ENCODE results near the gene RNF14.

Gene RNF14

DNA sequence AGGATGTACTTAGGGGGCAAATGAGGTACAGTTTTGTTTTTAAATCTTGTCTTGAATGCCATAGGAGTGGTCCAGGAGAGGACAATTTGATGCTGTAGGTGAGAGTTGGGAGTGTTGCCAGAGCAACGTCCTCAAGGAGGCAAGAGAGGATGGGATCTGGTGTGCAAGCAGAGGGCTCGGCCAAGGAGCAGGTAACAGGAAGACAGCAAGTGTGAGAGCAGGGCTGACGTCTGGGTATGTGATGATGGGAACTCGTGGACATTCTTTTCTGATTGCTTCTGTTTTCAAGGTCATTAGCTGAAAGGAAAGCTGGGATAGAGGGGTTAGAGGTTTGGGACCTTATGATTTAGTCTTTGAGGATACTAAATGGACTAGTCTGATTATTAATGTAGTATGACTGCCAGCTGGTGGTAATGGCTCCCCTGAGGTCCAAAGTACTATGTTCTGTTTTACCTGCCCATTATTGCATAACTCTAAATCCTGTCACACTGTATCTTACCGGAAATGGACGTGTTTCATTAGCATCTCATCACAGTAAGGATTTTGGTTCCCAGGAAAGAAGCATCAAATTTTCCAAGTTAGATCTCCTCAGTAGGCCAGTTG is 28.6 kb downstream of the RNF14 start:
- TF ChIP-seq FOXM1 (IDR thresholded peaks at IDR 0.05; ENCODE audit: borderline replicate concordance, low read depth) (no peak), TEAD4 (IDR thresholded peaks at IDR 0.05) (no peak), EGR1 (IDR thresholded peaks at IDR 0.05) (no peak), ZBTB7A (IDR thresholded peaks at IDR 0.05; ENCODE audit: low read depth) (no peak), TAF1 (IDR thresholded peaks at IDR 0.05; ENCODE audit: low read depth) (no peak), YY1 (IDR thresholded peaks at IDR 0.05; ENCODE audit: low read depth) (no peak), TCF12 (IDR thresholded peaks at IDR 0.05; ENCODE audit: low read depth) (no peak), EP300 (IDR thresholded peaks at IDR 0.05; ENCODE audit: borderline replicate concordance) (no peak), CREB1 (IDR thresholded peaks at IDR 0.05; ENCODE audit: low read depth) (no peak), CEBPB (IDR thresholded peaks at IDR 0.05) (no peak), RAD21 (IDR thresholded peaks at IDR 0.05; ENCODE audit: low read depth) (no peak), NFIC (IDR thresholded peaks at IDR 0.05) (no peak)
- TF ChIP-seq, protein P1, sequence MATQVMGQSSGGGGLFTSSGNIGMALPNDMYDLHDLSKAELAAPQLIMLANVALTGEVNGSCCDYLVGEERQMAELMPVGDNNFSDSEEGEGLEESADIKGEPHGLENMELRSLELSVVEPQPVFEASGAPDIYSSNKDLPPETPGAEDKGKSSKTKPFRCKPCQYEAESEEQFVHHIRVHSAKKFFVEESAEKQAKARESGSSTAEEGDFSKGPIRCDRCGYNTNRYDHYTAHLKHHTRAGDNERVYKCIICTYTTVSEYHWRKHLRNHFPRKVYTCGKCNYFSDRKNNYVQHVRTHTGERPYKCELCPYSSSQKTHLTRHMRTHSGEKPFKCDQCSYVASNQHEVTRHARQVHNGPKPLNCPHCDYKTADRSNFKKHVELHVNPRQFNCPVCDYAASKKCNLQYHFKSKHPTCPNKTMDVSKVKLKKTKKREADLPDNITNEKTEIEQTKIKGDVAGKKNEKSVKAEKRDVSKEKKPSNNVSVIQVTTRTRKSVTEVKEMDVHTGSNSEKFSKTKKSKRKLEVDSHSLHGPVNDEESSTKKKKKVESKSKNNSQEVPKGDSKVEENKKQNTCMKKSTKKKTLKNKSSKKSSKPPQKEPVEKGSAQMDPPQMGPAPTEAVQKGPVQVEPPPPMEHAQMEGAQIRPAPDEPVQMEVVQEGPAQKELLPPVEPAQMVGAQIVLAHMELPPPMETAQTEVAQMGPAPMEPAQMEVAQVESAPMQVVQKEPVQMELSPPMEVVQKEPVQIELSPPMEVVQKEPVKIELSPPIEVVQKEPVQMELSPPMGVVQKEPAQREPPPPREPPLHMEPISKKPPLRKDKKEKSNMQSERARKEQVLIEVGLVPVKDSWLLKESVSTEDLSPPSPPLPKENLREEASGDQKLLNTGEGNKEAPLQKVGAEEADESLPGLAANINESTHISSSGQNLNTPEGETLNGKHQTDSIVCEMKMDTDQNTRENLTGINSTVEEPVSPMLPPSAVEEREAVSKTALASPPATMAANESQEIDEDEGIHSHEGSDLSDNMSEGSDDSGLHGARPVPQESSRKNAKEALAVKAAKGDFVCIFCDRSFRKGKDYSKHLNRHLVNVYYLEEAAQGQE (IDR thresholded peaks at IDR 0.05; ENCODE audit: low read depth), result no peak
- TF ChIP-seq, protein P2, sequence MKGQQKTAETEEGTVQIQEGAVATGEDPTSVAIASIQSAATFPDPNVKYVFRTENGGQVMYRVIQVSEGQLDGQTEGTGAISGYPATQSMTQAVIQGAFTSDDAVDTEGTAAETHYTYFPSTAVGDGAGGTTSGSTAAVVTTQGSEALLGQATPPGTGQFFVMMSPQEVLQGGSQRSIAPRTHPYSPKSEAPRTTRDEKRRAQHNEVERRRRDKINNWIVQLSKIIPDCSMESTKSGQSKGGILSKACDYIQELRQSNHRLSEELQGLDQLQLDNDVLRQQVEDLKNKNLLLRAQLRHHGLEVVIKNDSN (IDR thresholded peaks at IDR 0.05), result no peak
- TF ChIP-seq, protein P3, sequence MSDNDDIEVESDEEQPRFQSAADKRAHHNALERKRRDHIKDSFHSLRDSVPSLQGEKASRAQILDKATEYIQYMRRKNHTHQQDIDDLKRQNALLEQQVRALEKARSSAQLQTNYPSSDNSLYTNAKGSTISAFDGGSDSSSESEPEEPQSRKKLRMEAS (IDR thresholded peaks at IDR 0.05), result no peak

DNA sequence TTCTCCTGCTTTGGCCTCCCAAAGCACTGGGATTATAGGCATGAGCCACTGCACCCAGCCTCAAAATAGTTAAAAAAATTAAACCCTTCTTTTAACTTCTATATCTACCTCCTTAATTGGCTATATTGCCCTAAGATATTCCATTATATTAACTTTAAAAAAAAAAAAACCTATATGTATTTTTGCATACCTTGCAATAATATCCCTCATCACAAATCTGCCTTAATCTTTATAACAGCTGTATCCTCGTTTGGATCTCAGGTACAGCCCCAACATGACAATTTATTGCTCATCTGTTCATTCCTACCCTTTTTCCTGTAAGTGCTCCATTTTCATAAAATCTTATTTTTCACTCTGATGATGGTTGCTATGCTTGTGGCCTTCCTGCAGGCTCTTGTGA is 31.3 kb downstream of the RNF14 start:
- TF ChIP-seq TCF12 (IDR thresholded peaks at IDR 0.05; ENCODE audit: low read depth) (no peak), CREB1 (IDR thresholded peaks at IDR 0.05; ENCODE audit: low read depth) (no peak), CEBPB (IDR thresholded peaks at IDR 0.05) (no peak), NFIC (IDR thresholded peaks at IDR 0.05) (no peak), RAD21 (IDR thresholded peaks at IDR 0.05; ENCODE audit: low read depth) (no peak)

DNA sequence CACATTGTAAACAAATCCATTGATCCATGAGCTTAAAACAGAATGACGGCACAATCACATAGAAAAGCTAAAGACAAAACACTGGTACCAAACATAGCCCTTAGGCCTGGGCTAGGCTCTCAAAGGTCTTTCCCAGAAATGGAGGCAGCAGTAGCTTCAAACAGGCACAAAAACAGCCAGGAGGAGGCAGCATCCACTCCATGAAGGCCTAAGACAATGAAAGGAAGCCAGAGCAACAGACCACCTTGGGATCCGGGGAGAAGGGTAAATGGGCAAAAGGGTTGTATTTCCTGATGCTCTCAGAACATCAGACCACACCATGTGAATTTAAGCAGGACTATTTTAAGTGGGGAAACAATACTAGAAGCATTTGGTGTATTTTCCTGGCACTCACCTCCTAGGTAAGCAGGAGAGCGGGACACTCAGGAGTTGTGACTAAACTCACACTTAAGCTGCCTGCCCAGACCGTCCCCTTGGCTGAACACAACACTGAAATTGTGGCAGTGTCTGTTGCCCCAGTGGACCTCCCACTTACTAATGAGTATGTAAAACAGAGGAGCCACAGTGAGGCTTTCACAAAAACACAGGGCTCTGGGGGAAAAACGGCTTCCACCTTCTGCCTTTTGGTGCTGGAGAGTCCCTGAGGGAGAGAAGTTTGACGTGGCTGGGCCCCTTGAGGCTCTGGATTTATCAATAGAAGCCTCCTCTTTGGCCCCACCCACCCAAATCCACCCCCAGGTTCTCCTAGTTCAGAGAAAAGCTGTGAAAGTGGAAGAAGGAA is 32.0 kb downstream of the RNF14 start:
- TF ChIP-seq TCF12 (IDR thresholded peaks at IDR 0.05; ENCODE audit: low read depth) (no peak), NFIC (IDR thresholded peaks at IDR 0.05) (no peak)

DNA sequence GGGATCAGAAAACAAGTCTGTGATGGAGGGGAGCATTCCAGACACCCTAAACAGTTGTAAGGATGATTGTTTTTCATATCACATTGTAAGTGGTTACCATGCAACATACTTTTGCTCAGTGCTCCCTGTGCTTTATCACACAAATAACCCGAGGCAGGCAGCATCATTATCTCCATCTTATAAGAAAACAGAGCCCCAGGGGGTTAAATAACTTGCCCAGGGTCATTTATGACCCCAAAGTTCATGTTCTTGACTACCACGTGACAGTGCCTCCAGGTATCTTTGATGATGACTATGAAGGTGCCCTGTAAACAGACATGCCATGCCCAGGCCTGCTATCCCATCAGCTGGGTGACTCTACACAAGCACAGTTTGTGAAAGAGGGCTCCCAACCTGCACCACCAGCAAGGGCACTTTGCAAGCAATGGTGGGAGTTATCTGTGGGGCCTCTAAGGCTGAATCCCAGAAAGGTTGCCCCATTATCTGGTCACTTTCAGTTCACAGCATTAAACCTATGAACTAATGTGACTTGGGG is 34.4 kb downstream of the RNF14 start:
- TF ChIP-seq NFIC (IDR thresholded peaks at IDR 0.05) (no peak), CREB1 (IDR thresholded peaks at IDR 0.05; ENCODE audit: low read depth) (no peak), YY1 (IDR thresholded peaks at IDR 0.05; ENCODE audit: low read depth) (no peak), TEAD4 (IDR thresholded peaks at IDR 0.05) (no peak), ZBTB7A (IDR thresholded peaks at IDR 0.05; ENCODE audit: low read depth) (no peak), CEBPB (IDR thresholded peaks at IDR 0.05) (no peak), RAD21 (IDR thresholded peaks at IDR 0.05; ENCODE audit: low read depth) (no peak), EGR1 (IDR thresholded peaks at IDR 0.05) (no peak), TAF1 (IDR thresholded peaks at IDR 0.05; ENCODE audit: low read depth) (no peak), FOXM1 (IDR thresholded peaks at IDR 0.05; ENCODE audit: borderline replicate concordance, low read depth) (no peak), EP300 (IDR thresholded peaks at IDR 0.05; ENCODE audit: borderline replicate concordance) (no peak), TCF12 (IDR thresholded peaks at IDR 0.05; ENCODE audit: low read depth) (no peak)
- TF ChIP-seq, protein P2 (IDR thresholded peaks at IDR 0.05), result no peak
- TF ChIP-seq, protein P3 (IDR thresholded peaks at IDR 0.05), result no peak
- TF ChIP-seq, protein P1 (IDR thresholded peaks at IDR 0.05; ENCODE audit: low read depth), result no peak

DNA sequence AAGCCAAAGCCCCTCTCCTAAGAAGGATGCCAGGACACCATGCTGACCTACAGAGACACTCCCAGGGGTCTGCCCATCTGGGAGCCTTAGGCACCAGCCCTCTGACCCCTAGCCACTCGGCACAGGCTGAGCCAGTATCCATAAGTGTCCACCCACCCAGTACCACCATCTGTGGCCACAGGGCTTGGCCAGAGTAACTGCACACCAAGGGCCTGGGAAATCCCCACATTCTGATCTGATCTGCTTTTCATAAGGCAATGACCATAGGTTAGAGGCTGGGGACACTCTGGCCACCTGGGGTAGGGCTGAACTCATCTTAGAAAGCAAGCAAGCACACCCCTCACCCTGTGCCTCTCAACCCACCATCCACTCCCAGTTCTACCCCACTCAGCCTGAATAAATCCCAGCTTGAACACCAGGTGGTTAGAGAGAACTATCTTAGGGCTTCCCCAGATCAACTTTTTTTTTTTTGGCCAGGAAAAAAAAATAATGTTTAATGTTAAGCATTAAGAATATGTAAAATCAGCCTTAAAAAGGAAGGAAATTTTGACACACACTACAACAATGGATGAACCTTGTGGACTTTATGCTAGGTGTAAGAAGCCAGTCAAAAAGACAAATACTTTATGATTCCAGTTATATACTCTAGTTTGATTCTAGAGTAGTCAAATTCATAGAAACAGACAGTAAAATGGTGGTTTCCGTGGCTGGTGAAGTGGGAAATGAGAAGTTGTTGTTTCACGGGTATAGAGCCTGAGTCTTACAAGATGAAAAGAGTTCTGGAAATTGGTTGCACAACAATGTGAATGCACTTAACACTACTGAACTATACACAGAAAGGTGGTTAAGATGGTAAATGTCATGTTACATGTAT is 37.7 kb downstream of the RNF14 start:
- TF ChIP-seq TCF12 (IDR thresholded peaks at IDR 0.05; ENCODE audit: low read depth), result no peak
- no peak for TF ChIP-seq EGR1 (IDR thresholded peaks at IDR 0.05)
- TF ChIP-seq CEBPB (IDR thresholded peaks at IDR 0.05), result no peak
- no peak for TF ChIP-seq NFIC (IDR thresholded peaks at IDR 0.05)
- no peak for TF ChIP-seq CREB1 (IDR thresholded peaks at IDR 0.05; ENCODE audit: low read depth)
- no peak for TF ChIP-seq FOXM1 (IDR thresholded peaks at IDR 0.05; ENCODE audit: borderline replicate concordance, low read depth)
- TF ChIP-seq, protein P1 (IDR thresholded peaks at IDR 0.05; ENCODE audit: low read depth), result no peak
- TF ChIP-seq, protein P2 (IDR thresholded peaks at IDR 0.05), result no peak
- no peak for TF ChIP-seq TAF1 (IDR thresholded peaks at IDR 0.05; ENCODE audit: low read depth)
- no peak for TF ChIP-seq EP300 (IDR thresholded peaks at IDR 0.05; ENCODE audit: borderline replicate concordance)
- no peak for TF ChIP-seq ZBTB7A (IDR thresholded peaks at IDR 0.05; ENCODE audit: low read depth)
- TF ChIP-seq YY1 (IDR thresholded peaks at IDR 0.05; ENCODE audit: low read depth), result no peak
